Measurements from ENCODE around the gene TMEM14A.
A peak's percentile ranks its signal among the peaks of the same experiment; 100 is the strongest.

TMEM14A gene

DNA sequence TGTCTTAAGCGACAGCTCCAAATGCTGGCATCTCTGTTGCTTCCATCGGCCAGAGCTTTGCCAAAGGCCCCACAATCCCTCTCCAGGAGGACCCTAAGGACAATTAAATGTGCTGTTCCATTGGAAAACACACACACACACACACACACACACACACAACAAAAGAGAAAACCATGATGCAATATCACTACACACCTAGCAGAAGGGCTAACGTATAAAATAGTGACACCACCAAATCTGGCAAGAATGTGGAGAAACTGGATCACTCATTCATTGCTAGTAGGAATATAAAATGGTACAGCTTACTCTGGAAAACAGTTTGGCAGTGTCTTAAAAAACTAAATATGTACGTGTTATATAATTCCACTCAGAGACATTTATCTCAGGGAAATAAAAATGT, 13.0 kb upstream of the TMEM14A start:
- Mint-ChIP-seq H3K27ac (peak overlapping the region; percentile 15), H3K36me3 (ENCODE audit: low read depth) (peaks cover 10% of the 10 kb centered on the region), H3K9me3 (peaks cover 26% of the 10 kb centered on the region), H3K4me3 (no peak overlapping the region), H3K27me3 (ENCODE audit: low read depth, poor library complexity) (peaks cover 4% of the 10 kb centered on the region), H3K4me1 (no peaks in the 10 kb centered on the region)
- TF ChIP-seq CTCF (IDR thresholded peaks at IDR 0.05): no peak
- no peak for DNase-seq

DNA sequence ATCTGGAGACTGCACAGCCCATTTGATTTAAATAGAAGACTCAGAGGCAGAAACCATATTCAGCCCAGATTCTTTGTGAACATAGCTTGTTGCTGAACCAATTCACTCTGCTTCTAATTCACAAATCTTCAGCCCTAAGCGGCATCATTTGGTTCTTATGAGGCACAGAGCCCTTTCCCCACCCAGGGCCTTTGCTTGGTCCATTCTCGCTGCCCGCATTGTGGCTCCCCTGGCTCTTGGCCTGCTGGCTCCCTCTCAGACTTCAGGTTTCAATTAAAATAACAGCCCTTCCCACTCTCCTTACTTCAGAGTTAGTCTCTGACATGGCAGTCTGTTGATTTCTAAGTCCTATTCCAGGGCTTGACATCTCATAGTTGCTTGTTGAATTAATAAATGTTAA, 9.4 kb upstream of the TMEM14A start:
- H3K27ac Mint-ChIP-seq: no peak overlapping the region
- no peak for TF ChIP-seq CTCF (IDR thresholded peaks at IDR 0.05)
- peaks cover 16% of the 10 kb centered on the region for H3K9me3 Mint-ChIP-seq
- no peaks in the 10 kb centered on the region for H3K4me1 Mint-ChIP-seq
- H3K4me3 Mint-ChIP-seq: no peak overlapping the region
- H3K36me3 Mint-ChIP-seq (ENCODE audit: low read depth): peaks cover 11% of the 10 kb centered on the region
- no peaks in the 10 kb centered on the region for H3K27me3 Mint-ChIP-seq (ENCODE audit: low read depth, poor library complexity)
- DNase-seq: no peak

- DNase-seq: no peak
- H3K4me3 Mint-ChIP-seq: no peak overlapping the region
- peaks cover 12% of the 10 kb centered on the region for H3K9me3 Mint-ChIP-seq
- peaks cover 15% of the 10 kb centered on the region for H3K36me3 Mint-ChIP-seq (ENCODE audit: low read depth)
- H3K27me3 Mint-ChIP-seq (ENCODE audit: low read depth, poor library complexity): no peaks in the 10 kb centered on the region
- H3K4me1 Mint-ChIP-seq: no peaks in the 10 kb centered on the region
- no peak for TF ChIP-seq CTCF (IDR thresholded peaks at IDR 0.05)
- no peak overlapping the region for H3K27ac Mint-ChIP-seq
Measured at GRCh38 chr6:52662031-52662430, 8.9 kb upstream of the TMEM14A start.

DNA sequence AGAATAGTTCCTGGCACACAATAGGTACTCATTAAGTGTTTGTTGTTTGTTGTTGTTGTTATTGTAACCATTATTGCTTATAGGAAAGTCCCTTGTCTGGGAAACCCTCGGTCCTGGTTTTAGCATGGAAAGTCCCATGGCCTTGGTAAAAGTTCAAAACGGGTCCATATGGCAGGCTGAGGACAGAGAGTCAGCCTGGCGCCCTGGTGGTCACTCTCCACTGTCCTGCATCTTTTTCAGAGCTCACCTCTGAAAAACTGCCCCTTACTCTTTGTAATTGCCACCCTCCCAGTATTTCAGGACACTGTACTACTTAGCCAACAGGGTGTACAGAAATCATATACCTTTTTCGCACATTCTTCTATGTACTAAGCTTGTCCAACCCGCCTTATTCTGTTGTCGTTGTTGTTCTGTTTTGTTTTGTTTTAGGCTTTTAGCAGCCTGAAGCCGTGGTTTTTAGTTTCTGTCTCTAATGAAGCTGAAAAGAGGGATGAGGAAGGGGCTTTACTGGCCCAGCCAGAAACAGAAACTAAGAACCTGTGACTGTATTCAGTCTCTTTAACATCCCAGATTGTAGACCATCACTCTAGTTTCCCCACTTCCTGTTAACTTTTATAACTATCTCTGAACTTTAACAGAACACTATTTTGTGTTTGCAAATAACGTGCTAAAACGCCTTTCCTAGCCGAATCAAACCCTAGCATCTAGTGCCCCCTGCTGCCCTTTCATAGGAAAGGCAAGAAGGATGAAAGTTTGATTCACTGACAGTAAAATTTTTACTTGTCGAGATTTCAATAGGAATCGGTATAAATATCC, 7.6 kb upstream of the TMEM14A start:
- DNase-seq: peak; percentile 56

GRCh38 chr6:52663936-52664185, 7.1 kb upstream of the TMEM14A start:
- Mint-ChIP-seq H3K27ac (no peak overlapping the region), H3K4me3 (no peak overlapping the region), H3K4me1 (no peaks in the 10 kb centered on the region), H3K9me3 (no peaks in the 10 kb centered on the region), H3K27me3 (ENCODE audit: low read depth, poor library complexity) (no peaks in the 10 kb centered on the region), H3K36me3 (ENCODE audit: low read depth) (peaks cover 16% of the 10 kb centered on the region)
- DNase-seq: no peak
- TF ChIP-seq CTCF (IDR thresholded peaks at IDR 0.05): peak; percentile 9

More for the DNA sequence above, 7.6 kb upstream of the TMEM14A start:
- no peak overlapping the region for H3K27ac Mint-ChIP-seq
- H3K36me3 Mint-ChIP-seq (ENCODE audit: low read depth): peaks cover 16% of the 10 kb centered on the region
- H3K27me3 Mint-ChIP-seq (ENCODE audit: low read depth, poor library complexity): no peaks in the 10 kb centered on the region
- TF ChIP-seq CTCF (IDR thresholded peaks at IDR 0.05): peak; percentile 89
- no peak overlapping the region for H3K4me3 Mint-ChIP-seq
- H3K4me1 Mint-ChIP-seq: no peaks in the 10 kb centered on the region
- H3K9me3 Mint-ChIP-seq: no peaks in the 10 kb centered on the region

Data from nephron progenitor cell (in vitro differentiated cells).